HFF-Myc (cell line): Measurements from ENCODE around the gene EEIG2.

ENCODE experiments used
- DNase-seq: peaks from one replicate; pipeline ENCODE4 v3.0.0-alpha.2; 2011; ENCODE audit warnings: low read depth; ENCODE audit errors: extremely low read depth
- H3K4me3 ChIP-seq: replicated peaks from 2 replicates; pipeline ENCODE4 v1.5.1; 2011; ENCODE audit warnings: low read depth, mild to moderate bottlenecking, control low read depth, low read length
- CTCF ChIP-seq: IDR thresholded peaks from 2 replicates; pipeline ENCODE4 v1.5.1; 2012; ENCODE audit warnings: mild to moderate bottlenecking, low read depth, low read length, control low read depth; ENCODE audit errors: missing control alignments

EEIG2 gene

GRCh38 chr1:108601708-108602410 is 42.0 kb downstream of the EEIG2 start:
- DNase-seq = no peak
- no peak overlapping the region for H3K4me3 ChIP-seq
- TF ChIP-seq CTCF = no peak

GRCh38 chr1:108605633-108606032 is 45.7 kb downstream of the EEIG2 start:
- no peak overlapping the region for H3K4me3 ChIP-seq
- no peak for DNase-seq
- TF ChIP-seq CTCF = no peak

GRCh38 chr1:108606478-108606877 is 46.6 kb downstream of the EEIG2 start:
- no peak for DNase-seq
- no peak for TF ChIP-seq CTCF
- no peak overlapping the region for H3K4me3 ChIP-seq

GRCh38 chr1:108609483-108610049 is 49.7 kb downstream of the EEIG2 start:
- H3K4me3 ChIP-seq = no peak overlapping the region
- no peak for TF ChIP-seq CTCF
- no peak for DNase-seq
